ENCODE results near the gene SEL1L3.

The SEL1L3 gene

GRCh38 chr4:25839233-25839632, 23.6 kb downstream of the SEL1L3 start:
- Histone ChIP-seq H3K36me3 (ENCODE audit: insufficient read depth, low read length) (no peaks in the 10 kb centered on the region), H3K4me3 (ENCODE audit: low read depth in 1 of 2, low read length in 2 of 2) (no peak overlapping the region), H2AFZ (ENCODE audit: low read depth, low read length) (no peak overlapping the region), H3K79me2 (ENCODE audit: insufficient read depth, low read length) (no peaks in the 10 kb centered on the region), H4K20me1 (ENCODE audit: insufficient read depth, low read length) (no peaks in the 10 kb centered on the region), H3K9me3 (ENCODE audit: insufficient read depth, low read length, severe bottlenecking) (no peaks in the 10 kb centered on the region), H3K27me3 (ENCODE audit: insufficient read depth, low read length, poor library complexity) (no peaks in the 10 kb centered on the region), H3K9ac (ENCODE audit: low read depth, low read length) (no peak overlapping the region), H3K27ac (ENCODE audit: low read length) (no peak overlapping the region), H3K4me2 (ENCODE audit: insufficient read depth, low read length) (no peak overlapping the region), H3K4me1 (ENCODE audit: insufficient read depth, low read length) (no peaks in the 10 kb centered on the region)
- no peak for TF ChIP-seq EZH2 (IDR thresholded peaks at IDR 0.05; ENCODE audit: borderline replicate concordance, low read depth, low read length, severe bottlenecking)
- TF ChIP-seq CTCF (IDR thresholded peaks at IDR 0.05; ENCODE audit: borderline replicate concordance, extremely low read depth, low read length, poor library complexity, severe bottlenecking) = no peak
- ATAC-seq (ENCODE audit: insufficient read depth, low read depth) = no peak
- no peak for DNase-seq

GRCh38 chr4:25838526-25838925, 24.3 kb downstream of the SEL1L3 start:
- DNase-seq (no peak), ATAC-seq (ENCODE audit: insufficient read depth, low read depth) (no peak)
- Histone ChIP-seq H3K36me3 (ENCODE audit: insufficient read depth, low read length) (no peaks in the 10 kb centered on the region), H3K79me2 (ENCODE audit: insufficient read depth, low read length) (no peaks in the 10 kb centered on the region), H4K20me1 (ENCODE audit: insufficient read depth, low read length) (no peaks in the 10 kb centered on the region), H3K4me1 (ENCODE audit: insufficient read depth, low read length) (no peaks in the 10 kb centered on the region), H2AFZ (ENCODE audit: low read depth, low read length) (no peak overlapping the region), H3K9ac (ENCODE audit: low read depth, low read length) (no peak overlapping the region), H3K4me2 (ENCODE audit: insufficient read depth, low read length) (no peak overlapping the region), H3K4me3 (ENCODE audit: low read depth in 1 of 2, low read length in 2 of 2) (no peak overlapping the region), H3K27ac (ENCODE audit: low read length) (no peak overlapping the region), H3K27me3 (ENCODE audit: insufficient read depth, low read length, poor library complexity) (no peaks in the 10 kb centered on the region), H3K9me3 (ENCODE audit: insufficient read depth, low read length, severe bottlenecking) (no peaks in the 10 kb centered on the region)
- no peak for TF ChIP-seq EZH2 (IDR thresholded peaks at IDR 0.05; ENCODE audit: borderline replicate concordance, low read depth, low read length, severe bottlenecking)
- no peak for TF ChIP-seq CTCF (IDR thresholded peaks at IDR 0.05; ENCODE audit: borderline replicate concordance, extremely low read depth, low read length, poor library complexity, severe bottlenecking)

- no peak for ATAC-seq (ENCODE audit: insufficient read depth, low read depth)
- H3K79me2 ChIP-seq (ENCODE audit: insufficient read depth, low read length) = no peaks in the 10 kb centered on the region
Measured at GRCh38 chr4:25837107-25837506, 25.7 kb downstream of the SEL1L3 start.

More at GRCh38 chr4:25837107-25837506, 25.7 kb downstream of the SEL1L3 start:
- Histone ChIP-seq H3K27me3 (ENCODE audit: insufficient read depth, low read length, poor library complexity) (no peaks in the 10 kb centered on the region), H3K4me1 (ENCODE audit: insufficient read depth, low read length) (no peaks in the 10 kb centered on the region), H4K20me1 (ENCODE audit: insufficient read depth, low read length) (no peaks in the 10 kb centered on the region), H3K9me3 (ENCODE audit: insufficient read depth, low read length, severe bottlenecking) (no peaks in the 10 kb centered on the region), H3K27ac (ENCODE audit: low read length) (no peak overlapping the region), H3K36me3 (ENCODE audit: insufficient read depth, low read length) (no peaks in the 10 kb centered on the region), H3K9ac (ENCODE audit: low read depth, low read length) (no peak overlapping the region), H3K4me2 (ENCODE audit: insufficient read depth, low read length) (no peak overlapping the region), H3K4me3 (ENCODE audit: low read depth in 1 of 2, low read length in 2 of 2) (no peak overlapping the region), H2AFZ (ENCODE audit: low read depth, low read length) (no peak overlapping the region)
- no peak for DNase-seq
- TF ChIP-seq EZH2 (IDR thresholded peaks at IDR 0.05; ENCODE audit: borderline replicate concordance, low read depth, low read length, severe bottlenecking) (no peak), CTCF (IDR thresholded peaks at IDR 0.05; ENCODE audit: borderline replicate concordance, extremely low read depth, low read length, poor library complexity, severe bottlenecking) (no peak)
